ENCODE data around the gene PI4KB. TPM values are rescaled to one million over a fixed set of nuclear protein-coding genes. Genes with fewer than 3 reads are reported as not detected.
"Not testable (repeated sequence)": the region's sequence is repeated elsewhere in the genome, so short reads cannot be mapped to it uniquely, and the experiment has no call there.

PI4KB gene
- total and polyA plus RNA-seq, 2 of the 4 experiments (the other 2 are of a cell fraction), result 82.4 to 94.5 TPM

- Histone ChIP-seq H3K14ac (replicated peaks; ENCODE audit: low read depth, low read length) (no peak overlapping the region), H3K18ac (ENCODE audit: low read depth, low read length) (no peak overlapping the region), H2BK20ac (ENCODE audit: low read depth, low read length) (no peak overlapping the region), H3K27ac (ENCODE audit: insufficient read depth, low read length) (no peak overlapping the region), H4K20me1 (ENCODE audit: insufficient read depth, low read length) (no peaks in the 10 kb centered on the region), H3K4me2 (ENCODE audit: low read depth, low read length) (no peak overlapping the region), H2AFZ (replicated peaks; ENCODE audit: low read length, poor library complexity) (no peak overlapping the region), H2BK5ac (ENCODE audit: low read depth, low read length, poor library complexity, severe bottlenecking) (no peak overlapping the region), H3K56ac (ENCODE audit: extremely low read depth, insufficient read depth, low read length) (no peak overlapping the region), H3K79me1 (ENCODE audit: low read depth in 1 of 2, low read length in 2 of 2) (0 out of 4 replicates have a peak, but pooled peaks cover 0 to 3% of the 10 kb centered on the region in 2 experiments), H2AK5ac (ENCODE audit: low read depth, low read length) (no peak overlapping the region), H4K8ac (ENCODE audit: low read depth in 2 of 2, low read length in 2 of 2) (no peak overlapping the region), H4K91ac (ENCODE audit: insufficient read depth, low read depth, low read length) (no peak overlapping the region), H3K4ac (ENCODE audit: low read depth, low read length) (no peak overlapping the region), H3K4me3 (ENCODE audit: insufficient read depth, low read depth, low read length) (no peak overlapping the region), H2BK120ac (ENCODE audit: low read depth, low read length) (no peak overlapping the region), H3K9ac (ENCODE audit: low read depth, low read length) (no peak overlapping the region), H3K23ac (ENCODE audit: low read depth, low read length) (no peak overlapping the region), H2BK15ac (ENCODE audit: low read depth, low read length) (no peak overlapping the region), H4K5ac (ENCODE audit: low read depth, low read length) (no peak overlapping the region), H2AK9ac (replicated peaks; ENCODE audit: low read depth, low read length, poor library complexity) (peak overlapping the region; percentile 82), H3K4me1 (ENCODE audit: control insufficient read depth, insufficient read depth, low read length) (peaks cover 3% of the 10 kb centered on the region; the same call in 1 of the 2 replicates), H3K27me3 (ENCODE audit: control insufficient read depth, insufficient read depth, low read length) (no peaks in the 10 kb centered on the region), H3K9me3 (ENCODE audit: control insufficient read depth, insufficient read depth, low read length) (no peaks in the 10 kb centered on the region), H3K36me3 (ENCODE audit: control insufficient read depth, insufficient read depth, low read length) (no peaks in the 10 kb centered on the region), H3K9me1 (ENCODE audit: insufficient read depth, low read length) (peaks cover 6% of the 10 kb centered on the region; the same call in 1 of the 2 replicates)
- TF ChIP-seq CHD1 (IDR thresholded peaks at IDR 0.05; ENCODE audit: low read depth, low read length), result no peak
- TF ChIP-seq SMC3 (IDR thresholded peaks at IDR 0.05; ENCODE audit: low read depth, low read length), result no peak
- TF ChIP-seq, protein P1, sequence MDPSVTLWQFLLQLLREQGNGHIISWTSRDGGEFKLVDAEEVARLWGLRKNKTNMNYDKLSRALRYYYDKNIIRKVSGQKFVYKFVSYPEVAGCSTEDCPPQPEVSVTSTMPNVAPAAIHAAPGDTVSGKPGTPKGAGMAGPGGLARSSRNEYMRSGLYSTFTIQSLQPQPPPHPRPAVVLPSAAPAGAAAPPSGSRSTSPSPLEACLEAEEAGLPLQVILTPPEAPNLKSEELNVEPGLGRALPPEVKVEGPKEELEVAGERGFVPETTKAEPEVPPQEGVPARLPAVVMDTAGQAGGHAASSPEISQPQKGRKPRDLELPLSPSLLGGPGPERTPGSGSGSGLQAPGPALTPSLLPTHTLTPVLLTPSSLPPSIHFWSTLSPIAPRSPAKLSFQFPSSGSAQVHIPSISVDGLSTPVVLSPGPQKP (IDR thresholded peaks at IDR 0.05; ENCODE audit: borderline replicate concordance, low read depth, low read length), result no peak
- no peak for TF ChIP-seq RAD21 (IDR thresholded peaks at IDR 0.05; ENCODE audit: low read length)
- ChIA-PET POLR2A (ENCODE audit: unreplicated experiment) (no interaction called here), CTCF (no interaction called here)
- ATAC-seq (ENCODE audit: low read depth) (no peak), DNase-seq (peak; percentile 11)
- 80% methylated on average over 1 of the region's 6 CpGs; no CpG with 5 or more reads in 1 of the 2 experiments for WGBS, 2 experiments (ENCODE audit: extremely low coverage in 2 of 2, insufficient read length in 1 of 2)
- no TSS peak for BruUV-seq (replicated peaks)
- intact Hi-C loops (cut with micrococcal nuclease), result no loop called here
- dilution Hi-C loops (cut with HindIII; ENCODE audit: low sequenced_read_pairs, unreplicated experiment), result no loop called here
- in situ Hi-C loops (cut with MboI; ENCODE audit: low sequenced_read_pairs), result no loop called here
These were observed 25.0 kb upstream of the PI4KB start for GRCh38 chr1:151352021-151352718.

DNA sequence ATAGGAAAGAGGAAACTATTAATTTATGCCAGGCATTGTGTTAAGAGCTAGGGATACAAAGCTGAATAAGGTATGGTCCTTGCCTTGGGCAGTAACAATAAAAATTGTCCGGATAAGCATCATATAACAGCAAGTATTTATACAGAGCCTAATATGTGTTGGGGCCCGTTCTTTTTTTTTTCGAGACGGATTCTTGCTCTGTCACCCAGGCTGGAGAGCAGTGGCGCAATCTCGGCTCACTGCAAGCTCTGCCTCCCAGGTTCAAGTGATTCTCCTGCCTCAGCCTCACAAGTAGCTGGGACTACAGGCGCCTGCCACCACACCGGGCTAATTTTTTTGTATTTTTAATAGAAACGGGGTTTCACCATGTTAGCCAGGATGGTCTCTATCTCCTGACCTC is 23.1 kb upstream of the PI4KB start:
- dilution Hi-C loops (cut with HindIII; ENCODE audit: low sequenced_read_pairs, unreplicated experiment); DNase-seq; H2BK15ac ChIP-seq (ENCODE audit: low read depth, low read length); H2BK5ac ChIP-seq (ENCODE audit: low read depth, low read length, poor library complexity, severe bottlenecking); H4K5ac ChIP-seq (ENCODE audit: low read depth, low read length); H4K20me1 ChIP-seq (ENCODE audit: insufficient read depth, low read length); H3K27me3 ChIP-seq (ENCODE audit: control insufficient read depth, insufficient read depth, low read length); H3K23ac ChIP-seq (ENCODE audit: low read depth, low read length); H2AK9ac ChIP-seq (replicated peaks; ENCODE audit: low read depth, low read length, poor library complexity); H2BK20ac ChIP-seq (ENCODE audit: low read depth, low read length); BruUV-seq (replicated peaks); H3K9ac ChIP-seq (ENCODE audit: low read depth, low read length); H4K91ac ChIP-seq (ENCODE audit: insufficient read depth, low read depth, low read length); H3K18ac ChIP-seq (ENCODE audit: low read depth, low read length); H3K27ac ChIP-seq (ENCODE audit: insufficient read depth, low read length); H3K4ac ChIP-seq (ENCODE audit: low read depth, low read length); H3K4me3 ChIP-seq (ENCODE audit: insufficient read depth, low read depth, low read length); H3K4me2 ChIP-seq (ENCODE audit: low read depth, low read length); H2AK5ac ChIP-seq (ENCODE audit: low read depth, low read length); H3K4me1 ChIP-seq (ENCODE audit: control insufficient read depth, insufficient read depth, low read length); POLR2A ChIA-PET (ENCODE audit: unreplicated experiment); H3K14ac ChIP-seq (replicated peaks; ENCODE audit: low read depth, low read length); H3K56ac ChIP-seq (ENCODE audit: extremely low read depth, insufficient read depth, low read length); H3K36me3 ChIP-seq (ENCODE audit: control insufficient read depth, insufficient read depth, low read length); in situ Hi-C loops (cut with MboI; ENCODE audit: low sequenced_read_pairs); H2BK120ac ChIP-seq (ENCODE audit: low read depth, low read length); intact Hi-C loops (cut with micrococcal nuclease); H4K8ac ChIP-seq (ENCODE audit: low read depth in 2 of 2, low read length in 2 of 2); CTCF ChIA-PET; ATAC-seq (ENCODE audit: low read depth); H2AFZ ChIP-seq (replicated peaks; ENCODE audit: low read length, poor library complexity); H3K9me3 ChIP-seq (ENCODE audit: control insufficient read depth, insufficient read depth, low read length): not testable (repeated sequence)
- peaks cover 10% of the 10 kb centered on the region for H3K9me1 ChIP-seq (ENCODE audit: insufficient read depth, low read length)
- peaks cover 12 to 16% of the 10 kb centered on the region in 2 experiments for H3K79me1 ChIP-seq (ENCODE audit: low read depth in 1 of 2, low read length in 2 of 2)
- 100% methylated on average over 1 of the region's 9 CpGs; no CpG with 5 or more reads in 1 of the 2 experiments for WGBS, 2 experiments (ENCODE audit: extremely low coverage in 2 of 2, insufficient read length in 1 of 2)

Data from IMR-90 (cell line).